ENCODE results near the gene FNIP2.

FNIP2 gene

DNA sequence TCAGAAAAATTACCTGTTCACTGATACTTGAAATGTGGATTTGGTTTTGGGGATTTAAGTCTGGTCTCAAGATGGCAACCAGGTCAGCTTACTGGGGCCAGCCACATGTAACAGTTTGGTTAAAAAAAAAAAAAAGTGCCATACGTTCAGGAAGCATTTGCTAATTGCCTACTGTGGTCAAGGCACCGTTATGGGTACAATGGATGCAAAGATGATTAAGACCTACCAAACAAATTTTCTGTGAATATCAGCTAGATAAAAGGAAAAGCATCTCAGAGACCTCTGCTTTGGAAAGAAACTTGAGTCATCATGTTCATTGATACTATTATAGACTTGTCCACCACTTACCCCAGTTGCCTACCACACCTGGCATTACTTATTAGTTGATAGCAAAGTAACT, 80.9 kb downstream of the FNIP2 start:
- ChIA-PET POLR2A (interaction anchor here (0.7 kb wide), 1 partner anchor 39 kb away, joined by 3 read pairs; no protein-coding TSS in a partner anchor), CTCF (interaction anchor here (0.6 to 3.0 kb wide), 6 partner anchors 9 to 126 kb away, joined by 3 to 18 read pairs (median 3); no protein-coding TSS in a partner anchor)
- TF ChIP-seq ZNF571 (tag by site-specific recombination; IDR thresholded peaks at IDR 0.05), result no peak
- TF ChIP-seq ZNF426 (tag by site-specific recombination; IDR thresholded peaks at IDR 0.05), result no peak
- TF ChIP-seq ZNF174 (tag by site-specific recombination; IDR thresholded peaks at IDR 0.05), result no peak
- TF ChIP-seq ZNF169 (tag by site-specific recombination; IDR thresholded peaks at IDR 0.05), result no peak
- TF ChIP-seq ZBTB48 (tag by site-specific recombination; IDR thresholded peaks at IDR 0.05), result no peak
- TF ChIP-seq RBAK (tag by site-specific recombination; IDR thresholded peaks at IDR 0.05), result no peak
- TF ChIP-seq ZNF221 (tag by site-specific recombination; IDR thresholded peaks at IDR 0.05; ENCODE audit: borderline replicate concordance), result no peak
- TF ChIP-seq, protein P1, sequence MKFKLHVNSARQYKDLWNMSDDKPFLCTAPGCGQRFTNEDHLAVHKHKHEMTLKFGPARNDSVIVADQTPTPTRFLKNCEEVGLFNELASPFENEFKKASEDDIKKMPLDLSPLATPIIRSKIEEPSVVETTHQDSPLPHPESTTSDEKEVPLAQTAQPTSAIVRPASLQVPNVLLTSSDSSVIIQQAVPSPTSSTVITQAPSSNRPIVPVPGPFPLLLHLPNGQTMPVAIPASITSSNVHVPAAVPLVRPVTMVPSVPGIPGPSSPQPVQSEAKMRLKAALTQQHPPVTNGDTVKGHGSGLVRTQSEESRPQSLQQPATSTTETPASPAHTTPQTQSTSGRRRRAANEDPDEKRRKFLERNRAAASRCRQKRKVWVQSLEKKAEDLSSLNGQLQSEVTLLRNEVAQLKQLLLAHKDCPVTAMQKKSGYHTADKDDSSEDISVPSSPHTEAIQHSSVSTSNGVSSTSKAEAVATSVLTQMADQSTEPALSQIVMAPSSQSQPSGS (tag by site-specific recombination; IDR thresholded peaks at IDR 0.05; ENCODE audit: low read depth), result no peak
- TF ChIP-seq ZNF701 (tag by site-specific recombination; IDR thresholded peaks at IDR 0.05), result no peak
- TF ChIP-seq ZNF350 (tag by site-specific recombination; IDR thresholded peaks at IDR 0.05), result no peak
- TF ChIP-seq, protein P2, sequence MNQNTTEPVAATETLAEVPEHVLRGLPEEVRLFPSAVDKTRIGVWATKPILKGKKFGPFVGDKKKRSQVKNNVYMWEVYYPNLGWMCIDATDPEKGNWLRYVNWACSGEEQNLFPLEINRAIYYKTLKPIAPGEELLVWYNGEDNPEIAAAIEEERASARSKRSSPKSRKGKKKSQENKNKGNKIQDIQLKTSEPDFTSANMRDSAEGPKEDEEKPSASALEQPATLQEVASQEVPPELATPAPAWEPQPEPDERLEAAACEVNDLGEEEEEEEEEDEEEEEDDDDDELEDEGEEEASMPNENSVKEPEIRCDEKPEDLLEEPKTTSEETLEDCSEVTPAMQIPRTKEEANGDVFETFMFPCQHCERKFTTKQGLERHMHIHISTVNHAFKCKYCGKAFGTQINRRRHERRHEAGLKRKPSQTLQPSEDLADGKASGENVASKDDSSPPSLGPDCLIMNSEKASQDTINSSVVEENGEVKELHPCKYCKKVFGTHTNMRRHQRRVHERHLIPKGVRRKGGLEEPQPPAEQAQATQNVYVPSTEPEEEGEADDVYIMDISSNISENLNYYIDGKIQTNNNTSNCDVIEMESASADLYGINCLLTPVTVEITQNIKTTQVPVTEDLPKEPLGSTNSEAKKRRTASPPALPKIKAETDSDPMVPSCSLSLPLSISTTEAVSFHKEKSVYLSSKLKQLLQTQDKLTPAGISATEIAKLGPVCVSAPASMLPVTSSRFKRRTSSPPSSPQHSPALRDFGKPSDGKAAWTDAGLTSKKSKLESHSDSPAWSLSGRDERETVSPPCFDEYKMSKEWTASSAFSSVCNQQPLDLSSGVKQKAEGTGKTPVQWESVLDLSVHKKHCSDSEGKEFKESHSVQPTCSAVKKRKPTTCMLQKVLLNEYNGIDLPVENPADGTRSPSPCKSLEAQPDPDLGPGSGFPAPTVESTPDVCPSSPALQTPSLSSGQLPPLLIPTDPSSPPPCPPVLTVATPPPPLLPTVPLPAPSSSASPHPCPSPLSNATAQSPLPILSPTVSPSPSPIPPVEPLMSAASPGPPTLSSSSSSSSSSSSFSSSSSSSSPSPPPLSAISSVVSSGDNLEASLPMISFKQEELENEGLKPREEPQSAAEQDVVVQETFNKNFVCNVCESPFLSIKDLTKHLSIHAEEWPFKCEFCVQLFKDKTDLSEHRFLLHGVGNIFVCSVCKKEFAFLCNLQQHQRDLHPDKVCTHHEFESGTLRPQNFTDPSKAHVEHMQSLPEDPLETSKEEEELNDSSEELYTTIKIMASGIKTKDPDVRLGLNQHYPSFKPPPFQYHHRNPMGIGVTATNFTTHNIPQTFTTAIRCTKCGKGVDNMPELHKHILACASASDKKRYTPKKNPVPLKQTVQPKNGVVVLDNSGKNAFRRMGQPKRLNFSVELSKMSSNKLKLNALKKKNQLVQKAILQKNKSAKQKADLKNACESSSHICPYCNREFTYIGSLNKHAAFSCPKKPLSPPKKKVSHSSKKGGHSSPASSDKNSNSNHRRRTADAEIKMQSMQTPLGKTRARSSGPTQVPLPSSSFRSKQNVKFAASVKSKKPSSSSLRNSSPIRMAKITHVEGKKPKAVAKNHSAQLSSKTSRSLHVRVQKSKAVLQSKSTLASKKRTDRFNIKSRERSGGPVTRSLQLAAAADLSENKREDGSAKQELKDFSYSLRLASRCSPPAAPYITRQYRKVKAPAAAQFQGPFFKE (tag by site-specific recombination; IDR thresholded peaks at IDR 0.05; ENCODE audit: borderline replicate concordance), result no peak

DNA sequence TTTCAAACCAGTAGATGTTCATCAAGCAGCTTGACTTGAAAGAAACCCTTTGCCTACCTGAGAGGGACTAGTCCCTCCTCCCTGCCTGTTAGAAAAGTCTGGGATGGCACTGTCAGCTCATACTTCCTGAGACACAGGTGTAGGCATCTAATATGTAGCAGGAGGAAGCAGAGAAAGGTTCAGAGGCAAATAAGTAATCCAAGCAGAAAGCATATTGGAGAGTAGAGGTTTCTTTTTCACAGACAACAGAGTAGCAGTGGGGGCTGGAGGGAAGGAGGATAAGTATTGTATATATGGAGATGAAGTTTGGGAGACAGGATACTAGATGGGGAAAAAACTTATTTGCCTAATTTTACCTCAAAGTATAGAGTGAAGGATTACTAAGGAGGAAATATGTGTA, 81.5 kb downstream of the FNIP2 start:
- ChIA-PET CTCF (interaction anchor here (0.8 to 3.0 kb wide), 6 partner anchors 18 to 579 kb away, joined by 3 to 18 read pairs (median 4); no protein-coding TSS in a partner anchor), POLR2A (interaction anchor here (0.7 kb wide), 1 partner anchor 39 kb away, joined by 3 read pairs; no protein-coding TSS in a partner anchor)
- H3K9me3 ChIP-seq (ENCODE audit: control insufficient read depth, insufficient read depth, low read depth, low read length), result no peaks in the 10 kb centered on the region
- TF ChIP-seq, protein P3, sequence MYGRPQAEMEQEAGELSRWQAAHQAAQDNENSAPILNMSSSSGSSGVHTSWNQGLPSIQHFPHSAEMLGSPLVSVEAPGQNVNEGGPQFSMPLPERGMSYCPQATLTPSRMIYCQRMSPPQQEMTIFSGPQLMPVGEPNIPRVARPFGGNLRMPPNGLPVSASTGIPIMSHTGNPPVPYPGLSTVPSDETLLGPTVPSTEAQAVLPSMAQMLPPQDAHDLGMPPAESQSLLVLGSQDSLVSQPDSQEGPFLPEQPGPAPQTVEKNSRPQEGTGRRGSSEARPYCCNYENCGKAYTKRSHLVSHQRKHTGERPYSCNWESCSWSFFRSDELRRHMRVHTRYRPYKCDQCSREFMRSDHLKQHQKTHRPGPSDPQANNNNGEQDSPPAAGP (tag by site-specific recombination; IDR thresholded peaks at IDR 0.05), result no peak
- TF ChIP-seq ZNF768 (tag by site-specific recombination; IDR thresholded peaks at IDR 0.05) (no peak), ZNF510 (tag by site-specific recombination; IDR thresholded peaks at IDR 0.05; ENCODE audit: insufficient replicate concordance) (no peak), GLIS2 (tag by site-specific recombination; IDR thresholded peaks at IDR 0.05) (no peak), ZNF544 (tag by site-specific recombination; IDR thresholded peaks at IDR 0.05) (no peak), ZNF24 (tag by site-specific recombination; IDR thresholded peaks at IDR 0.05) (no peak)
- TF ChIP-seq, protein P2 (tag by site-specific recombination; IDR thresholded peaks at IDR 0.05; ENCODE audit: borderline replicate concordance), result no peak
- TF ChIP-seq, protein P4, sequence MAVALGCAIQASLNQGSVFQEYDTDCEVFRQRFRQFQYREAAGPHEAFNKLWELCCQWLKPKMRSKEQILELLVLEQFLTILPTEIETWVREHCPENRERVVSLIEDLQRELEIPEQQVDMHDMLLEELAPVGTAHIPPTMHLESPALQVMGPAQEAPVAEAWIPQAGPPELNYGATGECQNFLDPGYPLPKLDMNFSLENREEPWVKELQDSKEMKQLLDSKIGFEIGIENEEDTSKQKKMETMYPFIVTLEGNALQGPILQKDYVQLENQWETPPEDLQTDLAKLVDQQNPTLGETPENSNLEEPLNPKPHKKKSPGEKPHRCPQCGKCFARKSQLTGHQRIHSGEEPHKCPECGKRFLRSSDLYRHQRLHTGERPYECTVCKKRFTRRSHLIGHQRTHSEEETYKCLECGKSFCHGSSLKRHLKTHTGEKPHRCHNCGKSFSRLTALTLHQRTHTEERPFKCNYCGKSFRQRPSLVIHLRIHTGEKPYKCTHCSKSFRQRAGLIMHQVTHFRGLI (tag by site-specific recombination; IDR thresholded peaks at IDR 0.05), result no peak

More for the DNA sequence above, 80.9 kb downstream of the FNIP2 start:
- Histone ChIP-seq H3K27ac (ENCODE audit: extremely low read depth, low read depth, low read length) (no peak overlapping the region), H3K4me1 (ENCODE audit: control insufficient read depth, insufficient read depth, low read length) (no peaks in the 10 kb centered on the region), H3K9me3 (ENCODE audit: control insufficient read depth, insufficient read depth, low read depth, low read length) (no peaks in the 10 kb centered on the region), H3K36me3 (ENCODE audit: control insufficient read depth in 2 of 2, insufficient read depth in 1 of 2, low read length in 2 of 2) (peaks cover 0 to 26% of the 10 kb centered on the region in 2 experiments; a peak in 1 of 3 replicates), H3K4me3 (ENCODE audit: low read depth, low read length) (no peak overlapping the region)

More for the DNA sequence above, 81.5 kb downstream of the FNIP2 start:
- no peak overlapping the region for H3K4me3 ChIP-seq (ENCODE audit: low read depth, low read length)
- H3K36me3 ChIP-seq (ENCODE audit: control insufficient read depth in 2 of 2, insufficient read depth in 1 of 2, low read length in 2 of 2), result peaks cover 0 to 26% of the 10 kb centered on the region in 2 experiments; a peak in 1 of 3 replicates
- H3K27ac ChIP-seq (ENCODE audit: extremely low read depth, low read depth, low read length), result no peak overlapping the region
- H3K4me1 ChIP-seq (ENCODE audit: control insufficient read depth, insufficient read depth, low read length), result no peaks in the 10 kb centered on the region
